Stimulated activated CD8-positive, alpha-beta memory T cell treated with anti-CD3 and anti-CD28 coated beads, Interleukin-15, amount 100 ng/mL, for 4 hours (primary cell): ENCODE data around the gene JMJD6.

Source experiments
- DNase-seq, 2 donors: peaks; one replicate each; pipeline ENCODE4 v3.0.0-alpha.2; 2020; ENCODE audit warnings: low read depth in 2 of 2

Gene JMJD6

GRCh38 chr17:76679239-76679638 lies 47.2 kb downstream of the JMJD6 start:
- no peak for DNase-seq

- no peak for DNase-seq
These were observed 48.1 kb downstream of the JMJD6 start for GRCh38 chr17:76678330-76678729.

- no peak for DNase-seq
These were observed 49.0 kb downstream of the JMJD6 start for GRCh38 chr17:76677406-76677805.

DNA sequence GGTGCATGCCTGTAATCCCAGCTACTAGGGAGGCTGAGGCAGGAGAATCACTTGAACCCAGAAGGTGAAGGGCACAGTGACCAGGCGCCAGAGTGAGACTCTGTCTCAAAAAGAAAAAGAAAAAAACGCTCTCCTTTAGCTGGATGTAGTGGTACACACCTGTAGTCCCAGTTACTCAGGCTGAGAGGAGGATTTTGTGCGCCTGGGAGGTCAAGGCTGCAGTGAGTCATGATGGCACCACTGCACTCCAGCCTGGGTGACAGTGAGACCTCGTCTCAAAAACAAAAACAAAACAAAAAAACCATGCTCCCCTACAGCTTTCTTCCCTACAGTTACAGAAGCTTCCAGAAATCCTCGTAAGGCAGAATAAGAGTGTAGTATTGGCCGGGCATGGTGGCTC lies 49.8 kb downstream of the JMJD6 start:
- no peak for DNase-seq

- DNase-seq = no peak
These were observed 50.8 kb downstream of the JMJD6 start for GRCh38 chr17:76675648-76676047.

DNA sequence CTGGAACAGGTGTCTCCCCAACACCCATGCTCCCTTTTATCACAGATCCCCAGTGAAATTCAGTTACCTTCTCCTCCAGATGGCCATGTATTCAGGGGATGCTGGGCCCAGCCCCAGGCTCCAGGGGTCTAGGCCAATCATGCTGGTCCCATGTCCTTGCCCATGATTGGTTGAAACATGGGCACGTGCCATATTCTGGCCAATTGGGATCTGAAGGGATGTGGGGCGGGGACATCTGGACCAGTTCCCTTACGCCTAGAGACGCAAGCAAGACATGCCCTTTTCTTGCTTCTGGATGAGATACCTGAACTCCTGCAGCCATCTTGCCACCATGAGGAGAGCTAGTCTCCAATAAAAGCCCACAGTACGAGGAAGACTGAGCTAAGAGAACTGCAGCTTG lies 51.8 kb downstream of the JMJD6 start:
- DNase-seq = no peak

GRCh38 chr17:76673729-76674128 lies 52.7 kb downstream of the JMJD6 start:
- no peak for DNase-seq

DNA sequence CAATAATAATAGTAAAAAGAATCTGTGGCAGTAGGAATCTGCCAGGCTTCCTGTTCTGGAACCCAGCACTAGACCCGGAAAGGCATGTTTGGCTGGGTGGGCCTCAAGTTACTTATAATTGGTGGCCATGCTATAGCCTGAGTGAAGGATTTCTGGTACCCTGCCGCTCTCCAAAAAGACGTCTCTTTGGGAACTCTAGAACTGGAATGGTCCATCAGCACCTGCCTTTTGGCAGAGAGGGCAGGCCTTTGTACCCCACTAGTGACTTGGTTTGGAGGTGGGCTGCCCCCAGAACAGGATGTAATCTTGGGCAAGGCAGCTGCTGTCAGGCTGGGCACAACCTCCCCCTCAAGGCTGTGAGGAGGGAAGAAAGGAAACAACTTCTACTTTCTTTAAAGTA lies 53.5 kb downstream of the JMJD6 start:
- DNase-seq = no peak

- DNase-seq = no peak
These were observed 54.0 kb downstream of the JMJD6 start for GRCh38 chr17:76672270-76672851.

- DNase-seq = no peak
These were observed 54.5 kb downstream of the JMJD6 start for GRCh38 chr17:76671912-76672262.

- peak; percentile 96 to 99 for DNase-seq
These were observed 55.1 kb downstream of the JMJD6 start for GRCh38 chr17:76671123-76671911.

- no peak for DNase-seq
These were observed 55.7 kb downstream of the JMJD6 start for GRCh38 chr17:76670718-76671122.

DNA sequence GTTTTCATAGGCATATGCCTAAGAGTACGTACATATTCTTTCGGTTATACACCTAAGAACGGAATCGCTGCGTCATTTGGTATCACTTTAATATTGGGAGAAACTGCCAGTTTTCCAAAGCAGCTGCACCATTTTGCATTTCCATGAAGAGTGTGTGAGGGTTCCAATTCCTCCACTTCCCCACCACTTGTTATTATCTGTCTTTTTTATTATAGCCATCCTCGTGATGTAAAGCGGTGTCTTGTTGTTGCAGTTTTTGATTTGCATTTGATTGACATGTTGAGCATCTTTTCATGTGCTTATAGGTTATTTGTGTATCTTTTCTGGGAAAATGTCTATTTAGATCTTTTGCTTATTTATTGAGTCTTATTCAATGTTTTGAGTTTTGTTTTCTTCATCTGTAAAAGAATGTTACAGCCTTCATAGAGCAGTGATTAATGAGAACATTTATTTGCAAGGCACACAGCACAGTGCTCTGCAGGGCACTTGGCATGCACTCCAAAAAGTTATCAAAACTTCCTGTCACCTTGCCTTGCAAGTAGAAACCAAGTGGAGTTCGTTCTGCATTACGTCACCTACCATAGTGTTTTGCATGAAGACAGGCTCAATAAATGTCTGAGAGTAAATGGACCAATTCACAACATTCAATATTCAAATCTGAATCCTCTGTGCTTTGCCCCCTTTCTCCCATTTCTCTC lies 56.2 kb downstream of the JMJD6 start:
- DNase-seq = no peak
